ENCODE results near the gene FERMT2.

FERMT2 gene

GRCh38 chr14:52860910-52861309, 89.9 kb downstream of the FERMT2 start:
- no peak for DNase-seq

DNA sequence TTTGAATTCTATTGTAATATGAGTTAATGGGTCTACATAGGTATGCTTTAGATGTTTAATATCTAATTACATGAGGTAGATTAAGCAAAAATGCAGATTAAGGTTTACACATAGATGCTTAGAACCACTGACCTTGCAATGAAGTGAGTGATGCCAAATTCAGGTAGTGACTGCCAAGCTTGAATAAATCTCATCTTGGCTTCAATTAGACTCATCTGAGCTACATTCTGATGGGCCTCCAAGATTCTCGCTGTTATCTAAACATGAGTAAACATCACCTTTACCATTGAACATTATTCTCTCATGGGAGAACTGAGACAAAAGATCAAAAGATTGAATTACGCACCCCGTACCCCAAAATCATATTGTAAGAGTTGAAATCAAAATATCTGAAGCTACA, 90.6 kb downstream of the FERMT2 start:
- no peak for DNase-seq

- DNase-seq, result no peak
Observed at GRCh38 chr14:52856139-52856538, 94.7 kb downstream of the FERMT2 start.

GRCh38 chr14:52853522-52853854, 97.4 kb downstream of the FERMT2 start:
- no peak for DNase-seq

DNA sequence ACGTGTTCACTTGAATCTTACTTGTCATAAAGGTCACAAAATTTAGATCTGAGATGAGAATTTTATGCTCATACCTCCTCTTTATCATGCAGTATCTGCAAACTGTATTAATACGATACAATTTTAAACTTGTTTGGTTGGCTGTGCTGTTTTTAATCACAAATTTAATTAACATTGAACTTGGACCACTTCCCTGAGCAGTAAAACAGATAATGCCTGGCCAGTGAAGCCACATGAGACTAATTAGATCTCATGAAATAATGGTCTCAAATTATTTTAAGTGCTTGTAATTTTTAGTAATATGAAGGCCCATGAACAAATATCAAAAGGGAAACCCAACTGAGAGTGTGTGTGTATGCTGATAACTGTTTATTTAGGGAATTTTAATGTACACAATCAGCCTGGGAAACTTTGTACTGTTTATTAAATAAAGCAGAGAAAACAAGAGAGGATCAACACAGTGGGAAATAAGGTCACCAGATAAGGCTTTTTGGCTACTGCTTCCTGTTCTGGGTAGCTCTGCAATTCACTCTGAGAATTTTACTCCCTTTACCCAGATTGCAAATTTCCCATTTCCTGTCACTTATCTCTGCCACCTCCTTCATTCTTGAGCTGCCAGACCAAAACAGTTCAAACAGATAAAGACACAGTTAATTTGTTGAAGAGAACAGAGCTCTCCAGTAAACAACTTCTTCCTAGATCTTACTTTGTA, 97.9 kb downstream of the FERMT2 start:
- no peak for DNase-seq

DNA sequence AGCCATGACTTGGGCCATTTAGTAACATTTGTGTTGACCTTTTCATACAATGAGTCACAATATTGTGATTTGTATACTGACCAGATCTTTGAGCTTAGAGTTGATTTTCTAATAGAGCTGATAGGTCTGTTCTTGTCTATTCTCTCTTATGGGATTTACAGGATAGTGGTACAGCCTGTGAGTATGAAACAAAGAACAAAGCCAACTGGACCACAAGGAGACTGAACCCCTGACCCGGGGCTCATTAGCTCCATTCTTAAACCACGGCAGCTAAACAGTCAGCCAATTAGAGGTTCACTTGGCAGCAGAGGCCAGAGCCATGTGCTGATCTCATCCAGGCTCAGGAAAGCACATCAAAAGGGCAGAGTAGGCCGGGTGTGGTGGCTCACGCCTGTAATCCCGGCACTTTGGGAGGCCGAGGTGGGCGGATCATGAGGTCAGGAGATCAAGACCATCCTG, 100.4 kb downstream of the FERMT2 start:
- DNase-seq, result no peak

DNA sequence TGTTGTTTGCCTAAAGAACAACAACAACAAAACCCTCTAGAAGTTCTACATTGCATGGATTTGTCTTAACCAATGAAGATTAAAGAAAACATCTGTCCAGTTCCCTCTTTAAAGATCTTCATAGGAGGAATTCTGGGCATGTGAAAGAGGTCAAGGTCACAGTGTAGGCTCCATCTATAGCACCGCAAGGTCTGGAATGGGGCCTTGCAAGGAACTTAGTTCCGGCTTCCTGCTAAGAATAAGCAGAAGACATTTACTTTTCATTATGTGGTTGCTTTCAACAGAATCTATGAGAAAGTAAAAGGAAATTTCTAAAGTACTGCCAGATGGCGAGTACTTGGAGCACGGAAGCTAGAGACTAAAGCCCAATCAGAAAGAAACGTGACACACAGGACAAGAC, 102.2 kb downstream of the FERMT2 start:
- DNase-seq, result no peak

DNA sequence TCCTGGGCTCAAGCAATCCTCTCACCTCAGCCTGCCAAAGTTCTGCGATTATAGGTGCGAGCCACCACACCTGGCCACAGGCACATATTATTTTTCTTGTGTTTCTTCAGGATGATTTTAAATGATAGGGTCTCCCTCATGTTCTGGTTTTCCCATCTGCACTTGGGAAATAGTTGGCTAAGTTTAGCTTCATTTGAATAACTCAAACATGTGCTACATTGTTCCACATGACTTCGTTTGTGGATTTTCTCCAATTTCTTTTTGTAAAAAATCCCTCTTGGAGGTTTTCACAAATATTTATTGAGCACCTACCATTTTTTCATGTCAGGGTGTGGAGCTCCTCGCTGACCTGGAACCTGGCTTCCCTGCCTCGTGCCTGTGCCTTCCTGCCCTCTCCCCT, 104.3 kb downstream of the FERMT2 start:
- DNase-seq, result no peak

GRCh38 chr14:52845081-52845480, 105.8 kb downstream of the FERMT2 start:
- no peak for DNase-seq

DNA sequence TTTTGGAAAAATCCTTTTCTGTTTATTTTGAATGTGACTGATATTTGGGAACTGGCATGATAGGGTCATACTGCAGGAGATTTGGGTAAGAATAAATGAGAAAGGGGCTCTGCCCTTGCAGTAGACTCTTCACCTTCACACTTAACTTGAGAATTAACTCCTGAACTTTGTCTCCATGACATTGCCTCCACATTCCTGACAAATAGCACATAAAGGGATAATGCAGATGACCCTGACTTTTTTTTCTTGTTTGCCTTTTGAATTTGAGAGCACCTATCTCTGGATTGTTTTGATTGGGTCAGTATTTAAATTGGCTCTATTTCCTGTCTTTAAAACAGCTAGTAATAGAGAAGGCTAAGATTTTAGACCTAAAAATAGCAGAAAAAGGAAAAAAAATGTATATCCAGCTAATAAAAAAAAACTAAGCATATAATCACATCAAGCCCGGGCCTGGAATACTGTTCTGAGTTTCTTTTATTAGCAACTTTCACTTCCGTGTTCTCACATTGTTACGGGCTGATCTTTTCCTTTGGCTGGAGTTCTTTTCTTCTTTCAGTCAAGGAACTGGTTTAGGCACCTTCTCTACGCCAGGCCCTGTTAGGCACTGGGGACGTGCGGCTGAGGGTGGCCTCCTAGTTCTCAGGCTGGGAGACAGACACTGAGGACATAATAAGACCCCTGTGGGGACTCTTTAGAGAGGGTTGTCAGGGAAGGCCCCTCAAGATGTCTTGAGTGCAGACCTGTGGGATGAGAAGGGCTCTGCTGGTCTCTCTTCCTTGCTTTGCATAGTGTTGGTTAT, 106.4 kb downstream of the FERMT2 start:
- no peak for DNase-seq

DNA sequence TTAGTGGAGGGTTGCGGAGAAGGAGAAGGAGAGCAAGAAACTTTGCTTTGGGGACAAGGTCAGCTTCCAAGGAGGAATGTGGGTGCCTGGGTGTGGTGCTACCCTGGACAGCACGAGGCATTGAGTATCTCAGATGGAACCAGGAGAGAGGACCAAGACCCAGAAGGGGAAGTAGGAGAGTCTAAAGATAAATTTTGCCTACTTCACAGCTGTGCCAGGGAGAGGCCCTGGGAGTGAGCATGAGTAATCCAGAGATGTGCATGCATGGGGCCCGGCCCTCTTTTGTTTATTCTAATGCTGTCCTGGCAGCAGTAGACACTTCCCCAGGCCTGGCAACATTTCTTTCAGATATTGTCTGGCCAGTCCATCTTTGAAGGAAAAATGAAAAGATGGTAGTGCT, 110.0 kb downstream of the FERMT2 start:
- no peak for DNase-seq

DNA sequence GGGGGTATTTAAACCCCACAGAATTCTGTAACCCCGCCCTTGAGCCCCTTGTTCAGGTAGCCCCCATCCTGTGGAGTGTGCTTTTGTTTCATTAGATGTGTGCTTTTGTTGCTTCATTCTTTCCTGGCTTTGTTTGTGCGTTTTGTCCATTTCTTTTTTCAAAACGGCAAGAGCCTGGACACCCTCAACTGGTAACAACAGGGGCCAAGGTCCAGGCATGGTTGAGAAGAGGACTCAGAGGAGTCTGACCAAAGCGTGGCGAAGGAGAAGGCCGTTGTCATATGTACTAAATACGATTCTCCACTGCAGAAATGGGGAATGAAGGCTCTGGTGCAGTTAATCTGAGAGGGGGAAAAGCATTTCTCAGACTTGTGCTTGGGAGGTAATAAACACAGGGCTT, 113.4 kb downstream of the FERMT2 start:
- no peak for DNase-seq

- DNase-seq, result no peak
Observed at GRCh38 chr14:52836063-52836462, 114.8 kb downstream of the FERMT2 start.

DNA sequence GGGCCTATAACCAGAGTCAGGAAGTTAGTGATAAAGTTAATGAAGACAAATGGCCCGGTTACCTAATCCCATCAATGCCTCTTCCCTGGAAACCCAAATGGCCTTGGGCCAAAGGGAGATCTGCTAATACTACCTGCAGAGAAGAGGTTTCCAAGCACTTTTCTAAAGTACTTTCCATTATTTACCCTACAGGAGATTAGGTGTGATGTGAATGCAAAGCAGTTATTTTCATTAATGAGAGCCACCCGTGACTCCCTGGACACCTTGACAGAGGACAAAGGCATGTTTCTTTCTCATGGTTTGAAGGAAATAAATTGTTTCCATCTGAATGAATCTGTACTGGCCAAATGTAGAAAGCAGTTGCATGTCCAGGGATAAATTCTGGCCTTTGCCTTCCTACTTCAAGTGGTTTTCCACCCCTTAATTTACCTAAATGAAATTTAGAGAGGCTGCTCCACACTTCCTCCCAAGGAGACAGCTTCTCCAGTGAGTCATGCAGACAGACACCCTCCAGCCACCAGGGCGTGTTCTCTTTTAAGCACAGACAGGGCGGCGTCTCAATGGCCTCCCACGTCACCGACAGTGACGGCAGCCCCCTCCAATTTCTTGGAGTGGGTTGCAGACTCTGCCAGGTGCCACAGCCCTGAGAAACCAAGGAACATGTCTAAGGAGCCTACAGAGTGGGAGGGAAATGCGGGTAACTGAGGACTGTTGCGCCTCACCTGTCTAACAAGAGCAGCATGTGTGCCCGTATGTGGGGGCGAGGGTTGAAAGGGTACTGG, 115.5 kb downstream of the FERMT2 start:
- DNase-seq, result no peak

- DNase-seq, result no peak
Observed at GRCh38 chr14:52834440-52834842, 116.4 kb downstream of the FERMT2 start.

DNA sequence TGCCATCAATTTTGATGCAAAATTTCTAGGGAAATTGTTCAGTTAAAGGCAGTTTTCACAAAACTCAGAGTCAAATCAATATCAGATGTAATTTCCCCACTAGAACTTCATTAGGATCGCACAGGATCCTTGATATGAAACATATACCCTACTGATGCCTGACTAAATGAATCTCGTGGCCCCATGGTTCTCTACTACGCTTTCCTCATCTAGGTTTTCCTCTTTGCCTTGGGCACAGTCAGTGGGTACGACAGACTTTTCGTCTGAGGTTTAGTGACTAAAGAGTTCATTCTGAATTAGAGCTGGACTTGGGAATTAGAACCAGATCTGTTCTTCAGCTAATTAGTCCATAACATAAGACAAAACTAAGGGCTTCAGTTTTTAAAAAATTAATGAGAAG, 117.0 kb downstream of the FERMT2 start:
- no peak for DNase-seq

DNA sequence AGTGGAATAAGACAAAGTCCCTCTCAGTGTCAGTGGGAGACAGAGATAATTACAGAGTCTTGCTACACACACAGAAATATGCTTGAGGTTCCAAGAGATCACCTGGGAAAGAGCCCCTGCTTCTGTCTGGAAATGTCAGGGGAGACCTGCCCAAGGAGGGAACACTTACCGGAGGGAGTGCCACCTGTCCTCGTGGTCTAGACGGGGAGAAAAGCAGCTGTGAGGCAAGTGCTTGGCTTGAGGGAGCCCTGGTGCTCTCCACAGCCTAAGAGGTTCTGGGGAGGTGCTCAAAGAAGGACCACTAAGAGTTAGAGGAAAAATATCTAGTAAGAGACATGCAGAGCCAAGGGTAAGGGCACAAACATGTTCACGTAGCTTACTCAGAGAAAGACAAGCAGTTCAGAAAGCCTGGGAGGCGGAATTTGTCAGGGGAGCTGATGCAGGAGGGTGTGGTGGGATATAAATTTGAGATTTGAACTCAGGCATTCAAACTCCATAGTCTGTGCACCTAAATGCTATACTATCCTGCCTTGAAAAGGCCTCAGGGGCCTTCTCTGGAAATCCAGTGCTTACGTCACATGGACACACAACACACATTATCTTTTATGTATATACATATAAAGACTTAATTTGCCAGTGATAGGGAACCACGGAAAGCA, 121.2 kb downstream of the FERMT2 start:
- DNase-seq, result no peak

- DNase-seq, result no peak
Observed at GRCh38 chr14:52827426-52827825, 123.4 kb downstream of the FERMT2 start.

DNA sequence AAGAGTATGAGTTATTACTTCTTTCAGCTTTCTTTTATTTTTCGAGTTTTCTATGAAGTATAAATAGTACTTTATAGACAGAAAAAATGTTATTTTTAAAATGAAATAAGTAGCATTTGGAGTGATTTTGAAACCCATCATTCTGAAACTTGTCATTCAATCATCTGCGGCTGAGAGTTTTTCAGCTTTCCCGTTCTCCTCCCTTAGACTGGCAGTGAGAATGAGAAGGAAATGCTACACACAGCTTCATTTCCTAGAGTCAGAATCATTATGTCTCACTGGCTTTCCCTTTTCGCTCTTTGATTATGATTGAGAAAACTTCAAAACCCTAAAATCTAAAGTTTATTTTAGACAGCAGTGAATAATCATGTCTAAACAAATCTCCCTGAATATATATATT, 125.8 kb downstream of the FERMT2 start:
- DNase-seq, result no peak

DNA sequence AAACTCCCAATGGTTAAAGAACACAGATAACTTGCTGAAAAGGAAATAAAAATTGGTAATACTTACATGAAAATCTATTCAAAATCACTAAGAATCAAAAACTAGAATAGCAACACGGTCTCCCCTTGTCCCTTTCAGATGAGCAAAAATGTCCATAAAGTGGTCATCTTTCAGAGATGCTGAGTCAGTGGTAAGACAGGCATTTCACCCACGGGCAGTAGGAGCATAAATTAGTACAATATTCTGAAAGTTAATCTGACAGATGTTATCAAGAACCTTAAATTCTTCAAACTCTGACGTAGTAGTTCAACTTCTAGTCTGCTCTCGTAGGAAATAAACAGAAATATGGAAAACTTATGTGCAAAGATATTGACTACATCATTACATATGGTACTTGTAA, 126.4 kb downstream of the FERMT2 start:
- no peak for DNase-seq

GRCh38 chr14:52821805-52822250, 129.0 kb downstream of the FERMT2 start:
- no peak for DNase-seq

- no peak for DNase-seq
Observed at GRCh38 chr14:52808101-52808500, 142.7 kb downstream of the FERMT2 start.
